Measurements from ENCODE around the gene GSE1. TPM values are rescaled to one million over a fixed set of nuclear protein-coding genes. Genes with fewer than 3 reads are reported as not detected.

Gene GSE1
- total and polyA plus RNA-seq, 2 donors from 2014 or later, result 9.5 to 92.8 TPM

DNA sequence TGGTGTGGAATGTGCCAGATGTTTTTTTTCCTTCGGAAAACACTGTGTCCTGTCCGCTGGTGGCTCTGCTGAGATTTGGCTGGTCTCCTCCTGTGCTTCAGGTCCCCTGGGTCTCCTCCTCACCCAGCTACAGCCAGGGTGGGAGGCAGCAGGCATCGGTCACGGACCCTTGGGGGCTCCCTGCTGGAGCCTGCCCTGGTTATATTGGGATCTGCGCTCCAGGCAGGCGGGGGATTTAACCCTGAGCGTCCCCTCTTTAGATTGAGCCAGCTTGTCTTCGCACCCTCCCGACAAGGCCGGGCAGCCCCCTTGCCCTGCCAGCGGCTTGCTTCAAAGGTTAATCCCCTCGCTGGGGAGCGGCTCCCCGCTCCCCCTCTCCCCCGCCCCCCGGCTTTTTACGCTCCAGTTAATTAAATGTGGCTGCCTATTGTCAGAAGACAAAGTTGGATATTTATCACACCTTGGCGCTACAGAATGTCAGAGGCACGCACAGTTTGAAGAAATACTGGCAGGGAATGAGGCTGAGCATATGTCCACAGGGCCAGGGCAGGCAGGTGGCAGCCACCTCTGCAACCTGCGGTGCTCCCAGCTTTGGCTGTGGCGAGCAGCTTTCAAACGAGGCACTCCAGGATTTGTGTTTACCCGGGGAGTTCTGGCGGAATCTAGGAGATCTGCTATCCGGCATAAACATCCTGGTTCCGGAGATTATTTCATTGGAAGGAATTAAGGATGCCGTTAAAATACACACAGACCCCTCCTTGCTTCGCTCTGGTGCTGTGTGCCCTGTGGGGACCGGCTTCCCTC lies 38.2 kb upstream of the GSE1 start:
- peaks cover 19 to 65% (median 56%) of the 10 kb centered on the region in 3 donors for H3K4me1 ChIP-seq (ENCODE audit: control insufficient read depth in 2 of 3, insufficient read depth in 2 of 3, low read depth in 1 of 3, low read length in 3 of 3)
- H3K9ac ChIP-seq (ENCODE audit: low read length in 3 of 3), result peak overlapping the region in 1 of 3 donors; percentile 49
- TF ChIP-seq, protein P1, sequence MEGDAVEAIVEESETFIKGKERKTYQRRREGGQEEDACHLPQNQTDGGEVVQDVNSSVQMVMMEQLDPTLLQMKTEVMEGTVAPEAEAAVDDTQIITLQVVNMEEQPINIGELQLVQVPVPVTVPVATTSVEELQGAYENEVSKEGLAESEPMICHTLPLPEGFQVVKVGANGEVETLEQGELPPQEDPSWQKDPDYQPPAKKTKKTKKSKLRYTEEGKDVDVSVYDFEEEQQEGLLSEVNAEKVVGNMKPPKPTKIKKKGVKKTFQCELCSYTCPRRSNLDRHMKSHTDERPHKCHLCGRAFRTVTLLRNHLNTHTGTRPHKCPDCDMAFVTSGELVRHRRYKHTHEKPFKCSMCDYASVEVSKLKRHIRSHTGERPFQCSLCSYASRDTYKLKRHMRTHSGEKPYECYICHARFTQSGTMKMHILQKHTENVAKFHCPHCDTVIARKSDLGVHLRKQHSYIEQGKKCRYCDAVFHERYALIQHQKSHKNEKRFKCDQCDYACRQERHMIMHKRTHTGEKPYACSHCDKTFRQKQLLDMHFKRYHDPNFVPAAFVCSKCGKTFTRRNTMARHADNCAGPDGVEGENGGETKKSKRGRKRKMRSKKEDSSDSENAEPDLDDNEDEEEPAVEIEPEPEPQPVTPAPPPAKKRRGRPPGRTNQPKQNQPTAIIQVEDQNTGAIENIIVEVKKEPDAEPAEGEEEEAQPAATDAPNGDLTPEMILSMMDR (IDR thresholded peaks at IDR 0.05; ENCODE audit: borderline replicate concordance, extremely low read depth, insufficient read depth), result no peak
- FAIRE-seq (no peak), DNase-seq (peak in 3 of 5 donors; percentile 48 to 60 (median 52))
- peak overlapping the region; percentile 71 to 89 for H3K27ac ChIP-seq (ENCODE audit: low read depth in 2 of 2, low read length in 2 of 2)
- H3K4me3 ChIP-seq (ENCODE audit: low read length in 3 of 3), result peak overlapping the region in 1 of 3 donors; percentile 26
- no peaks in the 10 kb centered on the region for H3K27me3 ChIP-seq (ENCODE audit: control insufficient read depth, insufficient read depth, low read length)
- no peaks in the 10 kb centered on the region for H3K9me3 ChIP-seq (ENCODE audit: control insufficient read depth in 2 of 3, insufficient read depth in 1 of 3, low read length in 3 of 3)
- intact Hi-C loops (cut with DNase I), result no loop called here
- peaks cover 0 to 4% (median 2%) of the 10 kb centered on the region in 3 donors for H3K36me3 ChIP-seq (ENCODE audit: control insufficient read depth in 2 of 3, insufficient read depth in 3 of 3, low read length in 3 of 3)

GRCh38 chr16:85575920-85576319 lies 37.2 kb upstream of the GSE1 start:
- Histone ChIP-seq H3K4me3 (ENCODE audit: low read length in 3 of 3) (no peak overlapping the region), H3K9ac (ENCODE audit: low read length in 3 of 3) (peak overlapping the region in 1 of 3 donors; percentile 49), H3K27ac (ENCODE audit: low read depth in 2 of 2, low read length in 2 of 2) (no peak overlapping the region), H3K4me1 (ENCODE audit: control insufficient read depth in 2 of 3, insufficient read depth in 2 of 3, low read depth in 1 of 3, low read length in 3 of 3) (peaks cover 17 to 60% (median 45%) of the 10 kb centered on the region in 3 donors), H3K27me3 (ENCODE audit: control insufficient read depth, insufficient read depth, low read length) (no peaks in the 10 kb centered on the region), H3K36me3 (ENCODE audit: control insufficient read depth in 2 of 3, insufficient read depth in 3 of 3, low read length in 3 of 3) (peaks cover 0 to 4% (median 2%) of the 10 kb centered on the region in 3 donors), H3K9me3 (ENCODE audit: control insufficient read depth in 2 of 3, insufficient read depth in 1 of 3, low read length in 3 of 3) (no peaks in the 10 kb centered on the region)
- intact Hi-C loops (cut with DNase I), result no loop called here
- DNase-seq, result no peak
- TF ChIP-seq, protein P1 (IDR thresholded peaks at IDR 0.05; ENCODE audit: borderline replicate concordance, extremely low read depth, insufficient read depth), result no peak
- FAIRE-seq, result no peak

- TF ChIP-seq, protein P1 (IDR thresholded peaks at IDR 0.05; ENCODE audit: borderline replicate concordance, extremely low read depth, insufficient read depth), result no peak
- FAIRE-seq (no peak), DNase-seq (no peak)
- Histone ChIP-seq H3K9ac (ENCODE audit: low read length in 3 of 3) (no peak overlapping the region), H3K9me3 (ENCODE audit: control insufficient read depth in 2 of 3, insufficient read depth in 1 of 3, low read length in 3 of 3) (no peaks in the 10 kb centered on the region), H3K4me3 (ENCODE audit: low read length in 3 of 3) (no peak overlapping the region), H3K27me3 (ENCODE audit: control insufficient read depth, insufficient read depth, low read length) (no peaks in the 10 kb centered on the region), H3K4me1 (ENCODE audit: control insufficient read depth in 2 of 3, insufficient read depth in 2 of 3, low read depth in 1 of 3, low read length in 3 of 3) (peaks cover 16 to 51% (median 37%) of the 10 kb centered on the region in 3 donors), H3K36me3 (ENCODE audit: control insufficient read depth in 2 of 3, insufficient read depth in 3 of 3, low read length in 3 of 3) (peaks cover 0 to 4% (median 2%) of the 10 kb centered on the region in 3 donors), H3K27ac (ENCODE audit: low read depth in 2 of 2, low read length in 2 of 2) (no peak overlapping the region)
- intact Hi-C loops (cut with DNase I), result no loop called here
These were observed 36.2 kb upstream of the GSE1 start for GRCh38 chr16:85576944-85577343.

All from kidney (tissue), 14 donors.